ENCODE measurements around the gene RAD52.

Gene RAD52

GRCh38 chr12:949453-950191 lies at the start of gene RAD52:
TSS of gene RAD52 (minus strand) at chr12:949694. CDS start at chr12:933058, 16,636 bp downstream.
- in situ Hi-C loops (cut with HindIII; ENCODE audit: low sequenced_read_pairs): no loop called here

- in situ Hi-C loops (cut with HindIII; ENCODE audit: low sequenced_read_pairs): no loop called here
Observed at GRCh38 chr12:998020-998874, 48.8 kb upstream of the RAD52 start.

GRCh38 chr12:997505-997904 lies 48.0 kb upstream of the RAD52 start:
- in situ Hi-C loops (cut with HindIII; ENCODE audit: low sequenced_read_pairs): no loop called here

- in situ Hi-C loops (cut with HindIII; ENCODE audit: low sequenced_read_pairs): no loop called here
Observed at GRCh38 chr12:996881-997280, 47.4 kb upstream of the RAD52 start.

- in situ Hi-C loops (cut with HindIII; ENCODE audit: low sequenced_read_pairs): no loop called here
Observed at GRCh38 chr12:992647-993046, 43.2 kb upstream of the RAD52 start.

GRCh38 chr12:991350-992333 lies 42.1 kb upstream of the RAD52 start:
- in situ Hi-C loops (cut with HindIII; ENCODE audit: low sequenced_read_pairs): no loop called here

- in situ Hi-C loops (cut with HindIII; ENCODE audit: low sequenced_read_pairs): no loop called here
Observed at GRCh38 chr12:990661-991349, 41.3 kb upstream of the RAD52 start, which contains the start of gene ERC1. TSS of gene ERC1 (plus strand) at chr12:991223. CDS start at chr12:1027904, 36,681 bp downstream.

GRCh38 chr12:989751-990660 lies 40.5 kb upstream of the RAD52 start:
- in situ Hi-C loops (cut with HindIII; ENCODE audit: low sequenced_read_pairs): no loop called here

- in situ Hi-C loops (cut with HindIII; ENCODE audit: low sequenced_read_pairs): no loop called here
Observed at GRCh38 chr12:989051-989450, 39.6 kb upstream of the RAD52 start.

- in situ Hi-C loops (cut with HindIII; ENCODE audit: low sequenced_read_pairs): no loop called here
Observed at GRCh38 chr12:988646-989045, 39.2 kb upstream of the RAD52 start.

- in situ Hi-C loops (cut with HindIII; ENCODE audit: low sequenced_read_pairs): no loop called here
Observed at GRCh38 chr12:981961-982360, 32.5 kb upstream of the RAD52 start.

GRCh38 chr12:981176-981828 lies 31.8 kb upstream of the RAD52 start:
- in situ Hi-C loops (cut with HindIII; ENCODE audit: low sequenced_read_pairs): no loop called here

- in situ Hi-C loops (cut with HindIII; ENCODE audit: low sequenced_read_pairs): no loop called here
Observed at GRCh38 chr12:979349-979748, 29.9 kb upstream of the RAD52 start.

- in situ Hi-C loops (cut with HindIII; ENCODE audit: low sequenced_read_pairs): no loop called here
Observed at GRCh38 chr12:977156-977555, 27.7 kb upstream of the RAD52 start.

- in situ Hi-C loops (cut with HindIII; ENCODE audit: low sequenced_read_pairs): no loop called here
Observed at GRCh38 chr12:976644-977043, 27.1 kb upstream of the RAD52 start.

GRCh38 chr12:974271-974862 lies 24.9 kb upstream of the RAD52 start:
- in situ Hi-C loops (cut with HindIII; ENCODE audit: low sequenced_read_pairs): no loop called here

GRCh38 chr12:971991-972390 lies 22.5 kb upstream of the RAD52 start:
- in situ Hi-C loops (cut with HindIII; ENCODE audit: low sequenced_read_pairs): no loop called here

- in situ Hi-C loops (cut with HindIII; ENCODE audit: low sequenced_read_pairs): no loop called here
Observed at GRCh38 chr12:969821-970220, 20.3 kb upstream of the RAD52 start.
